NCI-H748 (cell line): ENCODE results near the gene TMCO4.

Experiments
- DNase-seq: peaks from one replicate; lab custom pipeline; 2025; ENCODE audit not compliant: unreplicated experiment; lab: John Stamatoyannopoulos, UW

The TMCO4 gene

GRCh38 chr1:19689085-19689757 is 110.5 kb downstream of the TMCO4 start:
- DNase-seq = peak; percentile 54

- DNase-seq = no peak
Observed at GRCh38 chr1:19688041-19688842, 111.5 kb downstream of the TMCO4 start.

GRCh38 chr1:19687414-19687813 is 112.3 kb downstream of the TMCO4 start:
- DNase-seq = no peak

- no peak for DNase-seq
Observed at GRCh38 chr1:19685994-19686393, 113.7 kb downstream of the TMCO4 start.

- DNase-seq = no peak
Observed at GRCh38 chr1:19684677-19685076, 115.0 kb downstream of the TMCO4 start.

- DNase-seq = no peak
Observed at GRCh38 chr1:19683351-19683750, 116.4 kb downstream of the TMCO4 start.

- no peak for DNase-seq
Observed at GRCh38 chr1:19682901-19683300, 116.8 kb downstream of the TMCO4 start.

- DNase-seq = no peak
Observed at GRCh38 chr1:19682257-19682656, 117.5 kb downstream of the TMCO4 start.

- DNase-seq = no peak
Observed at GRCh38 chr1:19680644-19681043, 119.1 kb downstream of the TMCO4 start.

- DNase-seq = no peak
Observed at GRCh38 chr1:19679691-19680090, 120.0 kb downstream of the TMCO4 start.

GRCh38 chr1:19678931-19679453 is 120.7 kb downstream of the TMCO4 start:
- no peak for DNase-seq

GRCh38 chr1:19678493-19678892 is 121.2 kb downstream of the TMCO4 start:
- DNase-seq = no peak

- no peak for DNase-seq
Observed at GRCh38 chr1:19676438-19676922, 123.2 kb downstream of the TMCO4 start.

- no peak for DNase-seq
Observed at GRCh38 chr1:19675797-19676196, 123.9 kb downstream of the TMCO4 start.

- no peak for DNase-seq
Observed at GRCh38 chr1:19672237-19672636, 127.5 kb downstream of the TMCO4 start.

GRCh38 chr1:19670787-19671186 is 128.9 kb downstream of the TMCO4 start:
- DNase-seq = no peak

- DNase-seq = no peak
Observed at GRCh38 chr1:19668888-19669287, 130.8 kb downstream of the TMCO4 start.

- DNase-seq = no peak
Observed at GRCh38 chr1:19665496-19666465, 133.9 kb downstream of the TMCO4 start.

GRCh38 chr1:19665186-19665495 is 134.6 kb downstream of the TMCO4 start:
- no peak for DNase-seq

- peak; percentile 26 for DNase-seq
Observed at GRCh38 chr1:19664453-19665185, 135.1 kb downstream of the TMCO4 start, which contains the start of gene HTR6. TSS of gene HTR6 (plus strand) at chr1:19664875. CDS start at chr1:19665754, 879 bp downstream.
